GM12865 (cell line): Measurements from ENCODE around the gene CYLD.

Experiments
- DNase-seq: peaks from one replicate; pipeline ENCODE4 v3.0.0; 2010; ENCODE audit warnings: low read depth
- H3K4me3 ChIP-seq: 2 replicates; pipeline ENCODE4 v1.5.1; 2011; ENCODE audit warnings: mild to moderate bottlenecking, low read depth, low read length, control low read depth
- CTCF ChIP-seq: IDR thresholded peaks from 2 replicates; pipeline ENCODE4 v1.5.1; 2011; ENCODE audit warnings: low read length, control low read depth, low read depth, inconsistent platforms; ENCODE audit not compliant: insufficient read depth; ENCODE audit errors: missing control alignments

Gene CYLD

DNA sequence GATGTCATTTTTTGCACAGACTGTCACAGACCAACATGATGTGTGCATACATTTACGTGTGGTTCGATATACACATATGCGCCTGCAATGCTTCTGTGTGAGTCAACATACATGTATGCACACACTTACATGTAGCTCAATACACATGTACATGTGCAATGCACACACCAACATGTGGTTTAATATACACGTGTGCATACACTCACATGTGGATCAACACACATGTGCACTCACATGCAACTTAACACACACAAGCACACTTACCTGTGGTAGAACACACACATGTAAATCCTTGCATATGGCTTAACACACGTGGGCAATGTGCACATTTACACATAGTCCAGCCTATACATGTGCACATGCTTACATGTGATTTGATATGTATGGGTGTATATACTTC lies 97.5 kb downstream of the CYLD start:
- TF ChIP-seq CTCF, result no peak
- no peak overlapping the region for H3K4me3 ChIP-seq

DNA sequence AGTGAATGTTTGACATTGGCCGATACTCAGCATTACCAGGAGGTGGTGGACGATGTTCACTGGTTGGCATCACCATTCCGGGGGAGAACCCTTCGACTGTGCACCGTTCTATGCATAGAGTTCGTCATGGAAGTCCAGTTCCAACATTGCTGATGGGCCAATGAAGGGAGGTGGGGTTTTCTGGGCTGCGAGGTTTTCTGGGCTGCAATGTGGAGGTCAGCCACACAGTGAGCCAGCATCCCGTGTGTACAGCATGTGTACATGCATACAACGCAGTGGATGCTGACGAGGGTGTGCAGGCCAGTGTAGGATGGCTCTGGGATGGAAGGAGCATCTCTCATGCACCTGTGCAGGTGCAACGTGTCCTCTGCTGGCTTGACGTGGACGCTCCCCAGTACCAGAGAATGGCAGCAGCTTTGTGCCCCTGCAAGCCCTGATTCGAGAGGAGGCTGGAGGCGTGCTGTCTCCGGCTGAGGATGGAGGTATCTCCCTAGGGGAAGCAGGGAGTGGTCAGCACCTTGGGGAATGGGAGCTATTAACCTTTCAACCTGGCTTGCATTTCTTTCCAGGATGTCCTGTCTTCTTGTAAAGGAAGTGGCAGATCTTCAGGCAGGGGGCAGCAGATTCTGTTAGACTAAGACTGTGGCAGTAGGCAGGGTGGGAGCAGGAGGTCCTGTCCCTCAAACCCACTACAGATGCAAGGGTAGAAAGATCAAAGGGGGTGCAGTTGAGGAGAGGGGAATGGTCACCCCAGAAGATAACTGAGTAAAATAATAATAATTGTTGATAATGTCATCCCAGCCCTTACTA lies 98.2 kb downstream of the CYLD start:
- no peak for TF ChIP-seq CTCF
- no peak overlapping the region for H3K4me3 ChIP-seq
- no peak for DNase-seq

More for the DNA sequence above, 97.5 kb downstream of the CYLD start:
- no peak for DNase-seq

GRCh38 chr16:50841081-50841886 lies 99.4 kb downstream of the CYLD start:
- peak; percentile 8 for DNase-seq
- TF ChIP-seq CTCF, result no peak
- H3K4me3 ChIP-seq, result no peak overlapping the region

- no peak overlapping the region for H3K4me3 ChIP-seq
- TF ChIP-seq CTCF, result no peak
- no peak for DNase-seq
Observed at GRCh38 chr16:50842013-50842505, 100.2 kb downstream of the CYLD start.

- DNase-seq, result no peak
- TF ChIP-seq CTCF, result no peak
- H3K4me3 ChIP-seq, result no peak overlapping the region
Observed at GRCh38 chr16:50842589-50842988, 100.7 kb downstream of the CYLD start.

DNA sequence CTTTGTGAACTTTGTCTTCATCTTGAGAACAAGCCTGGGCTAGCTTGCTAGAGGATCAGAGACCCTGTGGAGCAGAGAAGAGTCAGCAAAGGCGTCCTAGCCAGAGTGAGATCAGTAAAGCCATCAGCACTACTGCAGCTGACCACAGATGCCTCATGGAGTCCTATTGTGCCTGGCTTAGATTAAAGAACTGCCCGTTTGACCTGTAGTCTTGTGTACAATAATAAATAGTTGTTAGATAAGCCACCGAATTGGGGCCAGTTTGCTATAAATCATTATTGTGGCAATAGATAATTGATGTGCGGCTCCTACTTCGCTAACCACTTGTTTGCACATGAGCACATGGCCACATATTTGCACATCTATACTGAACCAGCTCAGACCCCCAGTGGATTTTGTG lies 103.0 kb downstream of the CYLD start:
- TF ChIP-seq CTCF, result no peak
- DNase-seq, result no peak
- H3K4me3 ChIP-seq, result no peak overlapping the region
